Keratinocyte (primary cell): Measurements from ENCODE around the gene TMEM163. TPM values are rescaled to one million over a fixed set of nuclear protein-coding genes. Genes with fewer than 3 reads are reported as not detected.

ENCODE experiments used
- DNase-seq: peaks from one replicate; pipeline ENCODE4 v3.0.0-alpha.2; 2011; ENCODE audit warnings: low read depth, missing footprints, low spot score
- FAIRE-seq: peaks from 2 replicates; lab custom pipeline; 2011; peaks lifted over from hg19 to GRCh38; lab: Jason Lieb, UNC
- H2AFZ ChIP-seq: 2 replicates; pipeline ENCODE4 v1.6.0; 2012; ENCODE audit warnings: low read length, control low read depth, inconsistent platforms; ENCODE audit not compliant: control insufficient read depth
- H3K27ac ChIP-seq: 2 replicates; pipeline ENCODE4 v1.5.1; 2011; ENCODE audit warnings: low read length; ENCODE audit not compliant: control insufficient read depth, insufficient read depth
- H3K27me3 ChIP-seq: 3 replicates; pipeline ENCODE4 v1.6.0; 2011; ENCODE audit warnings: low read length; ENCODE audit not compliant: control insufficient read depth, insufficient read depth; ENCODE audit errors: extremely low read depth
- H3K36me3 ChIP-seq, 2 experiments: 2 replicates in 1 of 2; 3 replicates in 1 of 2; pipeline ENCODE4 v1.5.1; 2011; ENCODE audit warnings: low read length in 2 of 2, mild to moderate bottlenecking in 1 of 2; ENCODE audit not compliant: control insufficient read depth in 2 of 2, insufficient read depth in 2 of 2; ENCODE audit errors: extremely low read depth in 1 of 2
- H3K4me1 ChIP-seq: 3 replicates; pipeline ENCODE4 v1.5.1; 2011; ENCODE audit warnings: low read length; ENCODE audit not compliant: control insufficient read depth, insufficient read depth; ENCODE audit errors: extremely low read depth
- H3K4me2 ChIP-seq: 3 replicates; pipeline ENCODE4 v1.6.0; 2011; ENCODE audit warnings: low read depth, low read length; ENCODE audit not compliant: control insufficient read depth, insufficient read depth; ENCODE audit errors: extremely low read depth
- H3K4me3 ChIP-seq, 3 experiments: fragments of 200-600 bp in 1 of 3; sonication (generic) in 1 of 3; 2 replicates in 2 of 3; 3 replicates in 1 of 3; pipeline ENCODE4 v1.5.1; 2011 to 2016; ENCODE audit warnings: low read length in 3 of 3, mild to moderate bottlenecking in 3 of 3, control low read depth in 2 of 3, inconsistent platforms in 1 of 3, low read depth in 1 of 3, mixed read lengths in 1 of 3, mixed run types in 1 of 3, moderate library complexity in 1 of 3; ENCODE audit not compliant: control insufficient read depth in 2 of 3, insufficient read depth in 2 of 3; ENCODE audit errors: extremely low read depth in 1 of 3
- H3K79me2 ChIP-seq: 2 replicates; pipeline ENCODE4 v1.6.0; 2012; ENCODE audit warnings: low read length; ENCODE audit not compliant: control insufficient read depth, insufficient read depth
- H3K9ac ChIP-seq: 3 replicates; pipeline ENCODE4 v1.6.0; 2011; ENCODE audit warnings: low read length; ENCODE audit not compliant: control insufficient read depth, insufficient read depth; ENCODE audit errors: extremely low read depth
- H3K9me1 ChIP-seq: 3 replicates; pipeline ENCODE4 v1.6.0; 2011; ENCODE audit warnings: low read length; ENCODE audit not compliant: control insufficient read depth, insufficient read depth; ENCODE audit errors: extremely low read depth
- H3K9me3 ChIP-seq: 2 replicates; pipeline ENCODE4 v1.5.1; 2012; ENCODE audit warnings: low read depth, low read length; ENCODE audit not compliant: control insufficient read depth
- H4K20me1 ChIP-seq: 3 replicates; pipeline ENCODE4 v1.6.0; 2011; ENCODE audit warnings: low read length; ENCODE audit not compliant: control insufficient read depth, insufficient read depth; ENCODE audit errors: extremely low read depth
- EZH2 ChIP-seq: IDR thresholded peaks from one replicate; pipeline ENCODE4 v1.6.1; 2012; ENCODE audit warnings: inconsistent platforms, mild to moderate bottlenecking, low read length, moderate library complexity
- dilution Hi-C: fragments of 300-500 bp; cut with MboI; formaldehyde crosslinking; loops from one replicate; pipeline ENCODE4 v1.7.0; 2020; ENCODE audit warnings: low sequenced_read_pairs; ENCODE audit not compliant: extremely low pct_ligation_motif_present
- polyA plus RNA-seq, 5 experiments: library from polyadenylated mRNA; depleted of rRNA in 3 of 5; stranded (reverse) in 3 of 5; stranded (forward) in 1 of 5; unstranded in 1 of 5; fragments of >200 nt; gene quantifications; 1 replicate in 1 of 5; 2 replicates in 3 of 5; 3 replicates in 1 of 5; pipeline versions ENCODE4 v1.2.1 to v1.2.3, GENCODE V29; 2011 to 2012; ENCODE audit warnings: missing spikeins in 2 of 5, low read depth in 1 of 5, low replicate concordance in 1 of 5
- TF ChIP-seq, protein P1 (sequence below), 3 experiments: IDR thresholded peaks in 1 of 3; conservative IDR thresholded peaks in 1 of 3; optimal IDR thresholded peaks in 1 of 3; 2 replicates in 2 of 3; 3 replicates in 1 of 3; pipeline versions ENCODE3 to v1.5.1; 2011; ENCODE audit warnings: low read length in 3 of 3, mild to moderate bottlenecking in 3 of 3, moderate library complexity in 2 of 3, control low read depth in 1 of 3, inconsistent platforms in 1 of 3; ENCODE audit not compliant: insufficient read depth in 2 of 3; ENCODE audit errors: extremely low read depth in 1 of 3

Gene TMEM163
- polyA plus RNA-seq, 1 donor (not counting 4 experiments of a cell fraction or from before 2014, with no cell fraction given) = not detected

DNA sequence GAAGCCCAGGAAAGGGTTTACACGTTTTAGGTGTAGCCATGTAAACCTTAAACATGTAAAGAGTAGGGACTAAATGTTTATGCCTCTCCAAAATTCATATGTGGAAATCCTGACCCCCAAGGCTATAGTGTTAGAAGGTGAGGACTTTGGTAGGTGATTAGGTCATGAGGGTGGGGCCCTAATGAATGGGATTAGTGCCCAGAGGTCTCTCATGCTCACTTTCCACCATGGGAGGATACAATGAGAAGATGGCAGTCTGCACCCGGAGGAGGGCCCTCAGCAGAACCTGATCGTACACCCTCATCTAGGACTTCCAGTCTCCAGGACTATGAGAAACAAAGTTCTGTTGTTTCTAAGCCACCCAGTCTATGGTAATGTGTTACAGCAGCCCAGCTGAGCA lies 119.6 kb downstream of the TMEM163 start:
- Histone ChIP-seq H2AFZ (no peak overlapping the region), H3K27me3 (no peaks in the 10 kb centered on the region), H3K9ac (no peak overlapping the region), H3K9me1 (no peaks in the 10 kb centered on the region), H3K4me1 (no peaks in the 10 kb centered on the region), H3K79me2 (no peaks in the 10 kb centered on the region), H3K4me3 (no peak overlapping the region), H4K20me1 (no peaks in the 10 kb centered on the region), H3K36me3 (no peaks in the 10 kb centered on the region), H3K9me3 (no peaks in the 10 kb centered on the region), H3K27ac (no peak overlapping the region), H3K4me2 (no peak overlapping the region)
- TF ChIP-seq, protein P1, sequence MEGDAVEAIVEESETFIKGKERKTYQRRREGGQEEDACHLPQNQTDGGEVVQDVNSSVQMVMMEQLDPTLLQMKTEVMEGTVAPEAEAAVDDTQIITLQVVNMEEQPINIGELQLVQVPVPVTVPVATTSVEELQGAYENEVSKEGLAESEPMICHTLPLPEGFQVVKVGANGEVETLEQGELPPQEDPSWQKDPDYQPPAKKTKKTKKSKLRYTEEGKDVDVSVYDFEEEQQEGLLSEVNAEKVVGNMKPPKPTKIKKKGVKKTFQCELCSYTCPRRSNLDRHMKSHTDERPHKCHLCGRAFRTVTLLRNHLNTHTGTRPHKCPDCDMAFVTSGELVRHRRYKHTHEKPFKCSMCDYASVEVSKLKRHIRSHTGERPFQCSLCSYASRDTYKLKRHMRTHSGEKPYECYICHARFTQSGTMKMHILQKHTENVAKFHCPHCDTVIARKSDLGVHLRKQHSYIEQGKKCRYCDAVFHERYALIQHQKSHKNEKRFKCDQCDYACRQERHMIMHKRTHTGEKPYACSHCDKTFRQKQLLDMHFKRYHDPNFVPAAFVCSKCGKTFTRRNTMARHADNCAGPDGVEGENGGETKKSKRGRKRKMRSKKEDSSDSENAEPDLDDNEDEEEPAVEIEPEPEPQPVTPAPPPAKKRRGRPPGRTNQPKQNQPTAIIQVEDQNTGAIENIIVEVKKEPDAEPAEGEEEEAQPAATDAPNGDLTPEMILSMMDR (optimal IDR thresholded peaks at IDR 0.05 in 1 of 3, IDR thresholded peaks at IDR 0.05 in 1 of 3, conservative IDR thresholded peaks at IDR 0.05 in 1 of 3; ENCODE audit: extremely low read depth in 1 of 3, insufficient read depth in 2 of 3, low read length in 3 of 3) = no peak
- TF ChIP-seq EZH2 = no peak
- FAIRE-seq = no peak
- dilution Hi-C loops = no loop called here
- DNase-seq = no peak

DNA sequence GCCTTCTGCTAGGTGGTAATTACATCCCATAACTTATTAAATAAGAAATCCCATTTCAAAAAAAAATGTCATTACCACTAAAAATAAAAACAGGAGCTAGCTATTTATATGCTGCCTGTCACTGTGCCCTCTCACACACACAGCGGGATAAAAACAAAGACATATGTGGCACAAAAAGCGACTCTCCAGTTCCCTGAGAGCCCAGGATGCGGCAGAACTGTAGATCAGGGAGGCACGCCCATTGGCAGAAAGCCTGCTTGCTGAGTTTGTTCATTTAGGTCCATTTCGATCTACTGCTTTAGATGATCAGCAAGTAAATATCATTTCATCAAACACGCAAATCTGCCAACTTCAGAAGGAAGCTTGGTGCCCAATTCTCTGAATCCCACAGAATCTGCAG lies 124.4 kb downstream of the TMEM163 start:
- DNase-seq = no peak
- Histone ChIP-seq H3K9me1 (no peaks in the 10 kb centered on the region), H3K9me3 (peaks cover 5% of the 10 kb centered on the region), H2AFZ (no peak overlapping the region), H3K4me3 (no peak overlapping the region), H3K27me3 (no peaks in the 10 kb centered on the region), H3K79me2 (no peaks in the 10 kb centered on the region), H4K20me1 (no peaks in the 10 kb centered on the region), H3K4me1 (no peaks in the 10 kb centered on the region), H3K9ac (no peak overlapping the region), H3K36me3 (no peaks in the 10 kb centered on the region), H3K4me2 (no peak overlapping the region), H3K27ac (no peak overlapping the region)
- no peak for FAIRE-seq
- dilution Hi-C loops = no loop called here
- no peak for TF ChIP-seq EZH2

DNA sequence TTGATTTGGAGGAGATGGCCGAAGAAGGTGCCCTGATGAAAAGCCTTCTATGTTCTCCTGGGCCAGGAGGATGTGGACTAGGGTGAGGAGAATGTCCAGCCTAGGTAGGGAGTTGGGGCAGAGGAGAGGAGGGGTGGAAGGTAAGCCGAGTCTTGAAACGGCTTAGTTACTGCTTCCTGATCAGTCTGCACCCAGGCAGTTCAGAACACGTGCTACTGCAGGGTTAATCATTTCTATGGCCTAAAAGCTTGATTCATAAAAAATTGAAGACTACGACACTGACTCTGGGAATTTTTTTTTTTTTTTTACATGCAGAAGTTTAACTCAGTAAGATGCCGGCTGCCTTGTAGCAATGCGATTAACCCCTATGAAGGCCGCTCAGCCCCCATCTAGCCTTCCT lies 125.3 kb downstream of the TMEM163 start:
- no peak for FAIRE-seq
- dilution Hi-C loops = no loop called here
- no peaks in the 10 kb centered on the region for H3K36me3 ChIP-seq

More for the DNA sequence above, 125.3 kb downstream of the TMEM163 start:
- no peak for TF ChIP-seq EZH2
- TF ChIP-seq, protein P1 (optimal IDR thresholded peaks at IDR 0.05 in 1 of 3, IDR thresholded peaks at IDR 0.05 in 1 of 3, conservative IDR thresholded peaks at IDR 0.05 in 1 of 3; ENCODE audit: extremely low read depth in 1 of 3, insufficient read depth in 2 of 3, low read length in 3 of 3) = no peak
- no peaks in the 10 kb centered on the region for H3K27me3 ChIP-seq
- no peak for DNase-seq
- no peak overlapping the region for H3K4me3 ChIP-seq
- H3K9ac ChIP-seq = no peak overlapping the region
- no peaks in the 10 kb centered on the region for H3K4me1 ChIP-seq
- H3K9me1 ChIP-seq = no peaks in the 10 kb centered on the region
- no peak overlapping the region for H3K27ac ChIP-seq
- H4K20me1 ChIP-seq = no peaks in the 10 kb centered on the region
- H3K4me2 ChIP-seq = no peak overlapping the region
- H3K79me2 ChIP-seq = no peaks in the 10 kb centered on the region
- no peak overlapping the region for H2AFZ ChIP-seq
- H3K9me3 ChIP-seq = peaks cover 5% of the 10 kb centered on the region
